Right lobe of liver (tissue), 6 donors: ENCODE results near the gene PTPRR. TPM values are rescaled to one million over a fixed set of nuclear protein-coding genes. Genes with fewer than 3 reads are reported as not detected.

Experiments
- ATAC-seq, 4 donors: fragments of 200-7000 bp; cut with Tn5 transposase; one replicate each; pipeline ENCODE4 v1.9.1; 2020; ENCODE audit warnings: mild to moderate bottlenecking in 4 of 4, moderate library complexity in 4 of 4
- DNase-seq, 3 donors: peaks; one replicate each; pipeline ENCODE4 v3.0.0-alpha.2; 2020
- H3K27ac ChIP-seq, 3 donors: fragments of 200-600 bp; one replicate each; pipeline ENCODE4 v1.8.0; 2022
- H3K27me3 ChIP-seq, 2 donors: fragments of 200-600 bp; one replicate each; pipeline ENCODE4 v1.8.0; 2022
- H3K36me3 ChIP-seq, 4 donors: fragments of 200-600 bp; sonication (generic) in 1 of 4; one replicate each; pipeline versions ENCODE4 v1.5.1 to v1.8.0; 2017 to 2022; ENCODE audit warnings: control low read depth in 1 of 4
- H3K4me1 ChIP-seq, 4 donors: fragments of 200-600 bp; sonication (generic) in 1 of 4; one replicate each; pipeline versions ENCODE4 v1.5.1 to v1.8.0; 2017 to 2022; ENCODE audit warnings: control low read depth in 1 of 4
- H3K4me3 ChIP-seq, 3 donors: fragments of 200-600 bp; one replicate each; pipeline ENCODE4 v1.8.0; 2022
- H3K9me3 ChIP-seq, 4 donors: fragments of 200-600 bp; sonication (generic) in 1 of 4; one replicate each; pipeline versions ENCODE4 v1.5.1 to v1.8.0; 2017 to 2022; ENCODE audit warnings: control low read depth in 1 of 4
- POLR2A ChIP-seq: fragments of 450-650 bp; IDR thresholded peaks from one replicate; pipeline ENCODE4 v1.6.1; 2017; ENCODE audit warnings: antibody characterized with exemption, mild to moderate bottlenecking
- WGBS: methylation state at CpG from one replicate; pipeline ENCODE4 v1.1.6; 2018; ENCODE audit warnings: low coverage, low lambda C conversion rate; ENCODE audit not compliant: insufficient coverage; ENCODE audit errors: missing lambda C conversion rate; 5-methylcytosine and 5-hydroxymethylcytosine counted together
- intact Hi-C, 2 donors: fragments of 100-400 bp; cut with DNase I; formaldehyde crosslinking; loops; one replicate each; pipeline versions ENCODE4 v1.11.2 to v1.14.1; 2022
- small RNA-seq, 2 experiments: library from RNA; depleted of rRNA; stranded (forward); fragments of <200 nt; gene quantifications; one replicate each; pipeline ENCODE3, GENCODE V24; 2016
- total RNA-seq, 6 experiments: library from RNA; depleted of rRNA in 2 of 6; stranded (reverse); fragments of >200 nt in 2 of 6; fragmentation: NEBNext Ultra II Directional in 3 of 6; extraction: Animal tissue kit (Norgen Biotek cat#: 25700) in 3 of 6; gene quantifications; one replicate each; pipeline versions ENCODE4 v1.1.0 to v1.2.4, GENCODE V29; 2016 to 2023
- TF ChIP-seq, protein P1 (sequence below), 4 donors: fragments of 200-600 bp in 3 of 4; fragments of 450-650 bp in 1 of 4; IDR thresholded peaks; one replicate each; pipeline versions ENCODE4 v1.5.1 to v1.8.0; 2016 to 2022; ENCODE audit warnings: antibody characterized with exemption in 4 of 4, mild to moderate bottlenecking in 2 of 4
- donor health status: DM: no; HTN: yes; CAD: no.
- donor health status: DM: no; HTN: no; CAD: no.
- donor health status: DM: no; HTN: no; CAD: no.
- donor health status: DM: no; HTN: yes; CAD: no.
- donor health status: DM: no; HTN: yes; CAD: no.

The PTPRR gene
- total RNA-seq, 6 experiments from 2014 or later: 0.12 TPM; not detected in 5

DNA sequence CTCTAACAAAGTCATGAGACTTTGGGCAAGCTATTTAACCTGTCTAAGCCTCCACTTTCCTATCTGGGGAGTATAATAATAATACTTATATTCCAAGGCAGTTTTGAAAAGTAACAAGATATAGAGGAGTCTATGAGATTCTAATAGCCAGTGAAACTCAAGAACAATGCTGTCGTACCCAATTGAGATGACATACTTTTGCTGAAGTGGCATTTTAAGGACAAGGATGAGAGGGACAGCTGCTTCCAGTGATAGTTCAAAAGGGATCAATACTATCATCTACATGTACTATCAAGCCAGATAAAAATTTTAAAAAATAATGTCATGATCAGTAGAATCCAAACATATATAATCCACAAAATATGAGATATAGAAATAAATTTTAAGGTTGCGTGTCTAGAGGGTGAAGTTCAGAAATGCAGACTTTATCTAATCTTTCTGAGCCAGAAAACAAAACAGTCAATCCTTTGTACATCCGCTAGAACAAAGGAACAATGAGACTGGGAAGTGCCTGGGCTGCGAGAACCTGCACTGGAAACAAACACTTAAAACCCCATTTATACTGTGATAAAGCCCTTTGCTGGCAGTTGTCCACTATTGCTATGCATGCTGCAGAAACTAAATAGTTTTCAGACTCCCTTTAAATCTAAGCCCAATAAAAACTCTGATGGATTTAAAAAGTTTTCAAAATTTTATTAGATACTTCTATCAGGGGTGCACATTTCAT is 321.9 kb downstream of the PTPRR start:
- ATAC-seq: peak; percentile 56 to 85 (median 72)

DNA sequence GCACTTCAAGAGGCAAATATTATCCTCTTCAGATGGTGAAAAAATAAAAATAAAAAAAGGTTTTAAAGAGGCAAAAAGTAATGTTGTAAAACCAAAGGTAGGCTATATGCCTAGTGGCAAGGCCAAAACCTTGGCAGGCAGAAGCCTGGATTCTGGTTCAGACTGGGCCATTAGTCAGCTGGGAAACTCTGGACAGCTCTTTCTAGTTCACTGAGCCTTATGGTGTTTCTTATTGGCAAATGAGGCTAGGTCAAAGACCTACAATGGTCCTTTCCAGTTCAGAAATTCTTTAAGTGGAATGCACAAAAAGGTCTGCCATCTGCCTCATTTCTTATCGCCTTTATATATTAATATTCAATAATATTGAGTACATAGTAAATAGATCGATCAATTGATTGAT is 327.9 kb downstream of the PTPRR start:
- intact Hi-C loops: loop anchor here (5.0 to 10.0 kb wide), 2 partner anchors 130 to 132 kb away; no protein-coding TSS in a partner anchor
- TF ChIP-seq, protein P1, sequence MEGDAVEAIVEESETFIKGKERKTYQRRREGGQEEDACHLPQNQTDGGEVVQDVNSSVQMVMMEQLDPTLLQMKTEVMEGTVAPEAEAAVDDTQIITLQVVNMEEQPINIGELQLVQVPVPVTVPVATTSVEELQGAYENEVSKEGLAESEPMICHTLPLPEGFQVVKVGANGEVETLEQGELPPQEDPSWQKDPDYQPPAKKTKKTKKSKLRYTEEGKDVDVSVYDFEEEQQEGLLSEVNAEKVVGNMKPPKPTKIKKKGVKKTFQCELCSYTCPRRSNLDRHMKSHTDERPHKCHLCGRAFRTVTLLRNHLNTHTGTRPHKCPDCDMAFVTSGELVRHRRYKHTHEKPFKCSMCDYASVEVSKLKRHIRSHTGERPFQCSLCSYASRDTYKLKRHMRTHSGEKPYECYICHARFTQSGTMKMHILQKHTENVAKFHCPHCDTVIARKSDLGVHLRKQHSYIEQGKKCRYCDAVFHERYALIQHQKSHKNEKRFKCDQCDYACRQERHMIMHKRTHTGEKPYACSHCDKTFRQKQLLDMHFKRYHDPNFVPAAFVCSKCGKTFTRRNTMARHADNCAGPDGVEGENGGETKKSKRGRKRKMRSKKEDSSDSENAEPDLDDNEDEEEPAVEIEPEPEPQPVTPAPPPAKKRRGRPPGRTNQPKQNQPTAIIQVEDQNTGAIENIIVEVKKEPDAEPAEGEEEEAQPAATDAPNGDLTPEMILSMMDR (IDR thresholded peaks at IDR 0.05): no peak
- TF ChIP-seq POLR2A: no peak
- 39% methylated on average over 2 of the region's 2 CpGs for WGBS
- H3K4me1 ChIP-seq: no peaks in the 10 kb centered on the region
- no peaks in the 10 kb centered on the region for H3K9me3 ChIP-seq
- no peak overlapping the region for H3K4me3 ChIP-seq
- no peak overlapping the region for H3K27ac ChIP-seq
- no peaks in the 10 kb centered on the region for H3K27me3 ChIP-seq
- ATAC-seq: no peak
- H3K36me3 ChIP-seq: no peaks in the 10 kb centered on the region
- no peak for DNase-seq

More for the DNA sequence above, 321.9 kb downstream of the PTPRR start:
- no peak overlapping the region for H3K4me3 ChIP-seq
- H3K9me3 ChIP-seq: no peaks in the 10 kb centered on the region
- intact Hi-C loops: loop anchor here in 1 of 2 donors (10.0 kb wide), 1 partner anchor 126 kb away; no protein-coding TSS in a partner anchor
- DNase-seq: no peak
- WGBS: 25% methylated on average over 4 of the region's 4 CpGs
- H3K27ac ChIP-seq: peak overlapping the region in 1 of 3 donors; percentile 25
- no peaks in the 10 kb centered on the region for H3K4me1 ChIP-seq
- H3K36me3 ChIP-seq: no peaks in the 10 kb centered on the region
- TF ChIP-seq, protein P1 (IDR thresholded peaks at IDR 0.05): no peak
- TF ChIP-seq POLR2A: no peak
- H3K27me3 ChIP-seq: no peaks in the 10 kb centered on the region

DNA sequence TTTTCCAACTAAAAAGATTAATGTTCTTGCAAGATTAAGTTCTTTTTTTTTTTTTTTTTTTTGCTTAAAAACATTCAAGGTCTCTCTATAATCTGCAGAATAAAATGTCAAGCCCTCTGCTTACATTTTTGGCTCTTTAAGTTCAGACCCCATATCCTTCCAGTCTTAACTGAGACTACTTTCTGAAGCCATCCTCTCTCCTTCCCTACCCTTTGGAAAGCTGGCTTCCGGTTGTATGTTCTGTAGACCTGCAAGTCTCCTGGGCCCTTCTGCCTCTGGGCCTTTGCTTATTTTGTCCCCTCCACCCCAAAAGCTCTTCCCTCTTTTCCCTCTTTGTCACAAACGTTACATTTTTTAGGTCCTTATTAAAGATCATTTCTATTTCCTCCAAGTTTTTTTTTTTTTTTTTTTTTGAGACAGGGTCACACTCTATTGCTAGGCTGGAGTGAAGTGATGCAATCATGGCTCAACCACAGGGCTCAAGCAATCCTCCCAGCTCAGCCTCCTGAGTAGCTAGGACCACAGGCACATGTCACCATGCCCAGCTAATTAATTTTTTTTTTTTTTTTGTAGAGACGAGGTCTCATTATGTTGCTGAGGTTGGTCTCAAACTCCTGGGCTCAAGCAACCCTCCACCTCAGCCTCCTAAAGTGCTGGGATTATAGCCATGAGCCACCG is 329.9 kb downstream of the PTPRR start:
- DNase-seq (no peak), ATAC-seq (peak in 1 of 4 donors; percentile 13)
- H3K4me1 ChIP-seq: no peaks in the 10 kb centered on the region
- intact Hi-C loops: loop anchor here (5.0 to 10.0 kb wide), 2 partner anchors 132 to 134 kb away; no protein-coding TSS in a partner anchor
- WGBS: 65% methylated on average over 4 of the region's 4 CpGs
- H3K27ac ChIP-seq: no peak overlapping the region
- no peaks in the 10 kb centered on the region for H3K9me3 ChIP-seq
- no peak for TF ChIP-seq POLR2A
- TF ChIP-seq, protein P1 (IDR thresholded peaks at IDR 0.05): no peak
- H3K4me3 ChIP-seq: no peak overlapping the region
- H3K27me3 ChIP-seq: no peaks in the 10 kb centered on the region
- H3K36me3 ChIP-seq: no peaks in the 10 kb centered on the region

DNA sequence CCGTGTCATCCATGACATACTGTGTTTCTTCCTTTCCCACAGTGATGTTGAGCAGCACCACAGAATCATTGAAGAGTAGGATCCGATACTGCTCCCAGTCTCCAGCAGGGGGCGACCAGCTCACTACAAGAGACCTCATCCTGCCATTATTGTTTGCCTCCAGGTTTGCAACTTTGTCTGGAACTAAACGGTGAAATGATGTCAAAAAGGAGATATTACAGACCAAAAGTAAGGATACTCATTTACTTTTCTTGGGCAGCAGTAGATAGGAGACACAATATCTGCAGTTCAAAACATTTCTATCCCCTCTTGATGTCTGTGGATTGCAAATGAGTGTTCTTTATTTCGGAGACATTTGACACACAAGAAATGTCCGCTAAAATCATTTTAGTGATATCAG is 330.5 kb downstream of the PTPRR start:
- intact Hi-C loops: loop anchor here (5.0 to 10.0 kb wide), 2 partner anchors 132 to 135 kb away; no protein-coding TSS in a partner anchor
- peak; percentile 63 to 70 (median 68) for DNase-seq
- no peaks in the 10 kb centered on the region for H3K36me3 ChIP-seq
- no peak overlapping the region for H3K4me3 ChIP-seq
- WGBS: 26% methylated on average over 6 of the region's 6 CpGs
- no peaks in the 10 kb centered on the region for H3K4me1 ChIP-seq
- ATAC-seq: peak; percentile 90 to 95 (median 94)
- no peak overlapping the region for H3K27ac ChIP-seq
- no peaks in the 10 kb centered on the region for H3K27me3 ChIP-seq
- no peaks in the 10 kb centered on the region for H3K9me3 ChIP-seq
- no peak for TF ChIP-seq POLR2A
- TF ChIP-seq, protein P1 (IDR thresholded peaks at IDR 0.05): peak; percentile 68 to 89 (median 84)

Small RNA genes within 50 kb of the gene (small RNA-seq; reads per million reads assigned to genes)
- gene RF00019: 0 reads per million in 2 experiments

Other genes with a start within 250 kb of the PTPRR start
- gene TSPAN8, start 237.3 kb upstream of the PTPRR start, total RNA-seq: 10 to 100 TPM in 3 of 6 experiments, 1 to 10 TPM in 3; 2.0 to 12.6 (median 7.8) TPM